HG03066 (cell line): ENCODE measurements around the gene RPS6KL1.
A peak's percentile ranks its signal among the peaks of the same experiment; 100 is the strongest.

Source experiments
- ATAC-seq: cut with Tn5 transposase; IDR thresholded peaks from one replicate; pipeline ENCODE4 v1.9.1; 2021; ENCODE audit warnings: low read depth; ENCODE audit not compliant: unreplicated experiment

Gene RPS6KL1

DNA sequence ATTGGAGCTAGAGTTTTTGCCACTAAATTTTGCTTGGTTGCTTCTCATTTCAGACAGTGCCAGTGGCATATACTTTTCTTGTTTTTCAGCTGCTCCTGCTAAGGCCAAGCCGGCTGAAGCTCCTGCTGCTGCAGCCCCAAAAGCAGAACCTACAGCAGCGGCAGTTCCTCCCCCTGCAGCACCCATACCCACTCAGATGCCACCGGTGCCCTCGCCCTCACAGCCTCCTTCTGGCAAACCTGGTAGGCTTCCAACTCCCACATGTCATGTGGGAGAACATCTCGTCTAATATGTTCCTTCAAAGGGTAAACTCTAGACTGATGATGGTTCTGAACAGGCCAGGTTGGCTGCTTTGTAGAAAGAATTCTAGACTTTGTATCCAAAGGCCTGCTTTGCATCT lies 30.3 kb downstream of the RPS6KL1 start:
- ATAC-seq, result no peak

DNA sequence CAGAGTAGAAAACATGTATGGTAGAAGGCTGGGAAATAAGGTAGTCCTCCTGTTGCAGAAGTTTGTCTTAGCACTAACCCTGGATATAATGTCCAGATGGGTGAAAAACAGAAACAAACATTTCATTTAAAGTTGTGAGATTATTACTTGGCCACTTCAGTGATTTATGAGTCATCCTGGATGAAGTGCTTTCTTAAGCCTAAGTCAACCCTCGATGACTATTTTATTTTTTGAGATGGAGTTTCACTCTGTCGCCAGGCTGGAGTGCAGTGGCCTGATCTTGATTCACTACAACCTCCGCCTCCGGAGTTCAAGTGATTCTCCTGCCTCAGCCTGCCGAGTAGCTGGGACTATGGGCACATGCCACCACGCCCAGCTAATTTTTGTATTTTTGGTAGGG lies 31.2 kb downstream of the RPS6KL1 start:
- ATAC-seq, result no peak

DNA sequence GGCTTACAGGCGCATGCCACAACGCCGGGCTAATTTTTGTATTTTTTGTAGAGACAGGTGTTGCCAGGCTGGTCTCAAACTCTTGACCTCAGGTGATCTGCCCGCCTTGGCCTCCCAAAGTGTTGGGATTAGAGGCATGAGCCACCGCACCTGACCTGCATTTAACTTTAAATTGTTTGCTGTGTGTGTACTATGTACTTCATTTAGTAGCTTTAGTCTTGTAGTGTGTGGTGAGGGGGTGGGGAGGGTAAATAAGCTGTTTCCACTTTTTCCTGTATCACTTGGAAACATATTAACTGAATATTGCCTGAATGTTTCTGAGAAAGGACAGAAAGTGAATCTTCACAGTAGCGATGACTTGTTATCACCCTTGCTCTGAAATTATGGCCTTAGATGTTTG lies 32.8 kb downstream of the RPS6KL1 start:
- ATAC-seq, result no peak

DNA sequence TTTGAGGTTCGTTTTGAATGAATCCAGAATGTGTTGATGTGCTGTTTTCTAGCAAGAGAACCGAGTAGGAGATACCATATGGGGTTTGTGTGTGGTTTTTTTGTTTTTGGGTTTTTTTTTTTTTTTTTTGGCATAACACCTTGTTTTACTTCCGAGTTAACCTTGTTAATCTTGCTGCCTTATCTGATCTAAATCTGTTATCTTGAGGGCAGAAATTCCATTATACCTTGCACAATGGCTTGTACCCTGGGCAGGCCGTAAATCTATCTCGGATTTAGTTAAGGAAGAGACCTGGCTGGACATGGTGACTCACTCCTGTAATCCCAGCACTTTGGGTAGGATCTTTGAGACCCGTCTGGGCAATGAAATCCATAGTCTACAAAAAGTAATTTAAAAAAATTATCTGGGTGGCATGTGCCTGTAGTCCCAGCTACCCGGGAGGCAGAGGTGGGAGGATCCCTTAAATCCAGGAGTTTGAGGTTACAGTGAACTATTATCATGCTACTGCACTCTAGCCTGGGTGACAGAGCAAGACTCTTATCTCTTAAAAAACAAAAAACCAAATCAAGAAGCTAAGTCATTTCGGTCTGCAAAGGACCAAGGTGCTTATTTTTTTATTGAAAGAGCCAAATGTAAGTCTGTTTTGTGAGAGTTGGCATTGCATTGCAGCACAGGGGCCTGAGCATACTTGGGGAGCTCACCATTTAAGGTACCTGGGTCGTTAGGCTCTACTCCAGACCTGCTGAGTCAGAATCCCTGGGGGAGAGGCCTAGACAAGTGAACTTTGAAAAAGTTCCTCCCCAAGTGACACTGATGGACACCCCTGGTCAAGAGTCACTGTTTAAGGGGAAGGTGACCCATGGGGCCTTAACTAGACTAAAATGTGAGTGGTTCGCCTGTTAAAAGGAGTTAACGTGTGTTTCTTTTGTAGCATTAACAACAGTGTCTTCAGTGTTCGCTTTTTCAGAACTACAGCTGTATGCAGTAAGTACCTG lies 34.6 kb downstream of the RPS6KL1 start:
- no peak for ATAC-seq

DNA sequence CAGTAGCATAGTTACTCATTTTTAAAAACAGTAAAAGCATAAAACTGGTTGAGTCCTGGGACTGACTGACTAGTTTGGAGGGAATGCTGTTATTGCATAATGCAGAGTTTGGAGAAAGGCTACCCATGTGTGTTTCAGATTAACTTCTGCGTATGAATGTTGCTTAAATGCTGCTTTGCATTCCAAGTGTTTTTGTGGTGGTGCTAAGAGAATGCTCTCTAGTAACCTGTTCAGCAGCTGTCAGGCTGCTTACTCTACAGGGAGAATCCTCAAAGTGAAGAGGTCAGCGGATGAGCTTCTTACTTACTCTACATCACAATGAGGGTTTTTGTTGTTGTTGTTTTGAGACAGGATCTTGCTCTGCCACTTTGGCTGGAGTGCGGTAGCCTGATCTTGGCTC lies 37.1 kb downstream of the RPS6KL1 start:
- no peak for ATAC-seq

DNA sequence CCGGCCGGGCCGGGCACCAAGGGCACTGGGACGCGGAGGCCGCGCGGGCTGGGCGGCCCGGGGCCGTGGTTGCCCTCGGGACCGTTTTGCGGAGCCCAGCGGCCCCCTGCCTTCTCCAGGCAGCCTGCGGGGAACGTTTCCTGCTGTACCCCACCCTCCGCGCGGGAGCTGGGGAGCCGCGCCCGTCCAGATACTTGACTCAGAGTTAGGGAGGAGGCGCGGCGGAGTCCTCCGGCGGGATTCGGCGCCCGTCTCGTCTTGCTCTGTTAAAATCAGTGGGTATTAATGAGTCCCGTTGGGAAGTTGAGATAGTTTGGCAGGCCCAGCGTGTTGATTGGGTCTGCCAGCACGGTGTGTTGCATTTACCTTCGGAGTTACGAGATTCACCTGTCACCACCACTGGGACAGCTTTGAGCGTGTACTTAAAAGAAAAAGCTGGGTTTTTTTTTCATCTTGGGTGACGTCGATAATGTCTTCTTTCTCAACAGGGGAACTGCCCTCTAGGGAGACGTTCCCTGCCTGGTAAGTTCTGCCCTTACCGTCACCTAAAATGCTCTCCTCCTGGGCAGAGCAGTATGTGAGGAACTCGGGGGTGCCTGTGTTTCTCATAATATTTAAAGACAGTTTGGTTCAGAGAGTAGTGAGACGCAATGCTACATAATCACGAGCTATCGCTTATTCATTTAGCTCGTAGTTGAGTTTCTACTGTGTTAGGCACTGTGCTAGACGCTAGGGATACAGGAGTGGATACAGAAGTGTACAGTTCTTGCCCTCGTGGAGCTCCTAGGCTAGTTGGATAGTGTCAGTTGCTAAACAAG lies 40.7 kb downstream of the RPS6KL1 start:
- ATAC-seq, result peak; percentile 26

DNA sequence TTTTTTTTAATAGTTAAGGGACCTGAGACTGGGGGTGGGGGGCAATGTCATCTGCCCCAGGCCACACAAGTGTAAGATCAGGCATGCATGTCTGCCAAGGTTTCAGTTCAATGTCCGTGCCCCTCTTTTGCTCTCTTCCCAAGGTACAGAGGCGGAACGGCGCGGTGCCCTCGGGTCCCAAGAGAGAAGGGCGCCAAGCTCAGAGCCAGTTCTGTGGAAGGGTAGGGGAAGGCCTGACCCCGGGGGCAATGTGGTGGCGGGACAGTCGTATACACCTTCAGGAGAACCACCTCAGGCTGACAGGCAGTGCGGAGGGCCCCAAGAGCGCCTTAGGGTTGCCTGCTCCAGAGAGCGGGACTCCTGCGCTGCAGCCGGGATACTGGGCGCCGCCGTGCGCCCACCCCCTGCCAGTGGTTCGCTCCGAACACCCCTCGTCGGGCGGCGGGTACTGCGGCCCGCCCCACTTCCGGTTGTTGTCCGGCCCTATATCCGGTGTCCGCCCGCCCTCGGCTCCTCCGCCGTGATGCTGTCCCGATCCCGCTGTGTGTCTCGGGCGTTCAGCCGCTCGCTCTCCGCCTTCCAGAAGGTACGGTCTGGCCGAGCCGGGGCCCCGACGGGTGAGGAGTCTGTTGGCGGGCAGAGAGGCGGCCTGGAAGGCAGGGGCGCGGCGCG lies 41.5 kb downstream of the RPS6KL1 start, which contains the start of gene DLST:
Gene DLST (plus strand): TSS at position 486 of the 672 bp plus-strand sequence. CDS start 38 bp downstream, at position 524.
- ATAC-seq, result peak; percentile 94

DNA sequence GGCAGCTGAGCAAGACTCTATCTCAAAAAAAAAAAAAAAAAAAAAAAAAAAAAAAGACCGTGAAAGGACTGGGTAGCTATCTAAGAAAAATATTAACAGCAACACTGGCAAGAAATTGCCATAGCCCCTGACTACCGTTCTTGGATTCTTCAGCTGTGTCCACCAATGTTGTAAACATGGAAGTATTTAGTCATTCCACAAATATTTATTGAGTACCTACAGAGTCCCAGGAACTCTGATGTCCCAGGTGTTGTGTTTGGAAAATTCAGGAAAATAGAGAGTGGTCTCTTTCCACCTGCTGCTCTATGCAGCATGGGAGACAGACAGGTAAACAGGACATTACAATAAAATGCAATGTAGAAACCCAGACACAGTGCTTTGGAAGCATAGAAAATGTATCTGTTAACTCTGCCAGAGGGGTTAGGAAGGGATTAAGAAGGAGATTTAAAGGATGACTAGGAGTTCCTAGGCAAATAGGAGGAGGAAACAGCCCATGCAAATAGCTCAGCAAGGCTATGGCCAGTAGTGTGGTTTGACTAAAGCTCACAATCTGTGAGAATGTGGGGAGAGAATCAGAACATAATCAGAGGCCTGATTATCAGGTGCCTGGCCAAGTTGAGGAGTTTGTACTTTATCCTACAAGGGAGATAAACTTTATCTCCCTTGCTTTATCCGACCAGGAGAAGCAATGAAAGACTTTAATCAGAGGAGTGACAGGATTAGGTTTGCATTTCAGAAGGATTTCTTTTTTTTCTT lies 43.5 kb downstream of the RPS6KL1 start:
- no peak for ATAC-seq

DNA sequence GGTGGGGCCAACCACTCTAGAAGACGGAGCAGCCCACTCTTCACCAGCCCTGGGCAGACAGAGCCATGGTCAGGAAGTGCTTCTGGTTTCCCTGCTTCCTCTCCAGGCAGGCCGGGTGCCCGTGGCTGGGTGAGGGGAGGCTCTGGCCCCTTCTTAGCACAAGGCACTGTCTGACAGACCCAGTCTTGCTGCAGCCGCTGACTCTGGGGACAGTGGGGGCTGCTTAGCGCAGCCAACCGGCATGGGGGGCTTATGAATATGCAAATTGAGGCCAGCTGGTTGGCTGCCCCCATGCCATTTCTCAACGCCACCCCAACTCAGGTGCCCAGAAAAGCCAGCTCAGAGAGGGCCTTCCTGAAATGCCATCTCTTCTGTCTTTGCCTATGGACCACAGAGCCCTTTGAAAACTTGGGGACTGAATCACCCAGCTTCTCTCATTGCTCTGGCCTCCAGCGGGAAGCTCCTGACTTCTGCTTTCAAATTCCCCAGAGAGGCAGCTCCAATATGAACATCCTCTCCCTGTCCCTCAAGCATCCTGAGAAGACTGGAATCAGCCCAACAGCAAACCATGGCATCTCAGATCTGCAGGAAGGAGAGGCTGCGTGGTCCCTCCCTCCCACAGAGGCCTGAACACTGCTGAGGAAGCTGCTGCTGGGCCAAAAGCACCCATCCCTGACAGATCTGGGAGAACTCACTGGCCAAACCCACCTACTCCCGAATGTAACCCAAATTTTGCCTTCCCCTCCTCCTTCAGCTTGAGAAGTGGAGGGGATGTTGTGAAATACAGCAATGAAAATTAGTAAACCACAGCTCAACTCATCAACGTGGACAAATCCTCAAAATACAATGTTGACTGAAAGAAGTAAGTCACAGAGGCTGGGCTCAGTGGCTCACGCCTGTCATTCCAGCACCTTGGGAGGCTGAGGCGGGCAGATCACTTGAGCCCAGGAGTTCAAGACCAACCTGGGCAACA lies 46.8 kb downstream of the RPS6KL1 start, which contains the start of gene PROX2:
Gene PROX2 (minus strand): TSS at position 205 of the 973 bp plus-strand sequence. CDS start 12,311 bp downstream, outside the sequence.
- ATAC-seq, result no peak

DNA sequence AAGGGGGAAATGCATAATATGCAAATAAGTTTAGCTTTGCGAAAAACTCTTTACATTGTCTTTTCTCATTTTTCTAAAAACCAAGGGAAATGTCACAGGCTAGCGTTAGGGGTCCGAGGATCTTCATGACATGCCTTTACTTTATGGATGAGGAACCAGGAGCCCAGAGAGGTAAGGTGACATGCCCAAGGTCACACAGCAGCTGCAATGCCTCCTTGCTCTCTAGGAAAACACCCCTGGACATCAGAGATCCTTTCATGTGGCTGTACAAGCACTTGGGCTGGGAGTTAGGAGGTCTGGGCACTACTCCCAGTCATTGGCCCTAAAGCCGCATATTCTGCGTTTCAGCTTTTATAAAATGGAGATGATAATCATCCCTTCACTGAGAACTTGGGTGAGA lies 47.9 kb downstream of the RPS6KL1 start:
- no peak for ATAC-seq

DNA sequence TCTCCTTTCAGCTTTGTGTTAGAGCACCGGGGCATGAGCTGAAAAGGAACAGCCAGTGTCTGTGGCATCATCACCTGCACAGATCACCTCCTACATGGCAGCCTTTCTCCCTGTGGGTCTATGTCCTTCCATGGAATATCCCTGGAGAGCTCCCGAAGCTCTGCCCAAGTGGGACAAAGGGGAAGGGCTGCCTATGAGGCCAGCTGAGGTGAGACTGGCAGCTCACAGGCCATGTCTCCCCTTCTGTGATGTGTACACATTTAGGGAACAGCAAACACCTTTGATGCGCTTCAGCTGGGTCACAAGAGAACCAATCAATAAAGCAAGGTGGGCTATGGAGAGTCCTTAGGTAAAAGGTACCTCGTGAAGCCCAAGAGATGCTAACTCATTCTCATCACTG lies 51.2 kb downstream of the RPS6KL1 start:
- ATAC-seq, result no peak

DNA sequence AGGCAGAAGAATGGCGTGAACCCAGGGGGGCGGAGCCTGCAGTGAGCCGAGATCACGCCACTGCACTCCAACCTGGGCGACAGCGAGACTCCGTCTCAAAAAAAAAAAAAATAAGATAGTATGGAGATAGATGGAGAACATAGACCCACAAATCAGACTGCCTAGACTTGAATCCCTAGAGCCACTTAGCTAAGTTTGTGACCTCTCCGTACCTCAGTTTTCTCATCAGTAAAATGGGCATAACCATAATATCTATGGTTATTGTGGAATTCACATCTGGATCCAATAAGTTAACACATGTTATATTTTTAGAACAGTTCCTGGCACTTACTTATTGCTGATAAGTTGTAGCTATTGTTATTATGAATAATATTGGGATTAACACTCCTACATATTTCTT lies 54.3 kb downstream of the RPS6KL1 start:
- no peak for ATAC-seq

DNA sequence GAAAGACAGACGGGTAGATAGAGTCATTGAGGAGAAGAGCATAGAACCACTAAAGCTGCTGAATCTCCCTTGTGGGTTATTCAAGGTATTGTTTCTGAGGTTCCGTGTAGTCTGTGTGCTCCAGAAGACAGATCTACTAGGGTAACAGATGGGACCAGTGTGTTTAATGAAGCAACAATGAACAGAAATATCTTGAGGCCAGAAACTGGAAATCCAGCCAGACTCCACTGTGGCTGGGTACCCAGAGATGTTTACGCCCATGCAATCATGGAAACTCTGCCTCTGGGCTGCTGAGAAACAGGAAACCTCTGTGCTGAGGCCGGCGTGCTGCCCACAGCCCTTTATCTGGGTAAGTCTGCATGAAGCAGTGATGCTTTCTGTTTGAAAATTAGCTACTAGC lies 55.4 kb downstream of the RPS6KL1 start:
- no peak for ATAC-seq

DNA sequence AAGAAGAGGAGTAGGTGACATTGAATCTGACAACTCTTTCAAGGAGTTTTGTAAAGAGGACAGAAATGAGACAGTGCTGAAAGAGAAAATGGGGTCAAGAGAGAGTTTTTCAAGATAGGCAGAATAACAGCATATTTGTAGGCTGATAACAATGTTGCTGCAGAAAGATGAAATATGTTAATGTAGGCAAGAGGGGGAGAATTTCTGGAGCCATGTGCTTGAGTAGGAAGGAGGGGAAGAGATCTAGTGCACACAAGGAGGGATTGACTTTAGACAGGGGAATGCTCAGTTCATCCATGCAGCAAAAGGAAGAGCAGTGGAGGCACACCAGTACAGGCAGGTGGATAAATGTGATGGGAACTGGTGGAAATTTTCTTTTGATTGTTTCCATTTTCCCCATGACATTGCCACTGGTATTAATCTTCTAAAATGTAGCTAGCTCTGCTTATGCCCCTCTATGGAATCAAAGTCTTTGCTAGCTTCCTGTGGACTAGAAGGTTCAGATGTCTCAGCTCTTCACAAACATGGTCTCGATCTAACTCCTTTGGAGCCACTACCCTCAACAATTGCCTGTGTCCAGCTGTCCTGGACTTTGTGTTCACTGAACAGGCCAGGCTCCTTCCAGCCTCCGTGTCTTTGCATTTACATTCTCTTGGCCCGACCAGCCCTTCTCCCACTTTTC lies 56.2 kb downstream of the RPS6KL1 start:
- no peak for ATAC-seq

DNA sequence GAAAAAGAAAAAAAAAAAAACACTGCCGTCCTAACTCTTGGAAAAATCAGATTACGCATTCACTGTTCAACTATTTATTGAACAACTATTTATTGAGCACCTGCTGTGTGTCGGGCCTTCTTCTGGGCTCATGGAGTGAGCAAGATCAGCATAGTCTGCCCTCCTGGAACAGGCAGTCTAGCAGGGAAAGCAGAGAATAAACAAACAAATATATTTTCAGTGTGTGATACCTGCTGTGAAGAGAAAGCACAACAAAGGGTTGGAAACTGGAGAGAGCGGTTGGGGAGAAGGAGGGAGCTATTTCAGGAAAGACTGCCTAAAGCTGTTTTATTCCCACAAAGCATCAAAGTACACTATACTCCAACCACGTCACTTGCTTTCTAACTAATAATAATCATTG lies 57.9 kb downstream of the RPS6KL1 start:
- ATAC-seq, result no peak

DNA sequence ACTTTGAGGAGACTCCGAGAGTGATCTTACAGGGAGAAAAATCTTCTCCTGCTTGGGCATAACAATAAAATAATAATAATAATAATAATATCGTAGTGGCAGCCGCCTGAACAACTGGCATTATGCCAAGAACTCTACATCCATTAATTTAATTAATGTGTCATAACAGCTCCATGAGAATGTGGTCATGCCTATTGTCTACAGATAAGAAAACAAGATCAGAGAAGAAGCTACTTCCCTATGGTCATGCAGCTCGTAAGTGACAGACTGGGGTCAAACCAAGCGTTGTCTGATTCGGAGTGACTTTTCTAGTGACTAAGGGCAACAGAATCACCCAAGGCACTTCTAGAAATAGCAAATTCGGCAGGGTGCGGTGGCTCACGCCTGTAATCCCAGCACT lies 58.9 kb downstream of the RPS6KL1 start:
- no peak for ATAC-seq

DNA sequence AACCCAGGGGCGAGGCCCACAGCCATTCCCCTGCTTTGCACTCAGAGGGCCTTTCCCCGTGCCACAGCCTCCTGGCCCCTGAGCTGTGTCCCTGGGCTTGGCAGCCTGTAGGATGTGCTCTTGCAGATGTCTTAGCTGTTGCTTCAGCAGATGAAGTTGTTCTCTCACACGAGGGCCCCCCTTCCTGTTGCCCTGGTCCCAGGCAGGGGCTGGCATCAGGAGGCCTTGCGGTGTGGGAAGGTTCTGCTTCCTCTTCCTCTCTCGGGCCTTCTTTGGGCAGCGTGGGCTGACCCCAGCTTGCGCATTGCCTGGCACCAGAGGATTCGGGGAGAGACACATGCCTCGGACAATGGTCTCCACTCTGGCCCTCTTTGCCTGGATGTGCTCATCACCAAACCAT lies 59.8 kb downstream of the RPS6KL1 start:
- no peak for ATAC-seq

DNA sequence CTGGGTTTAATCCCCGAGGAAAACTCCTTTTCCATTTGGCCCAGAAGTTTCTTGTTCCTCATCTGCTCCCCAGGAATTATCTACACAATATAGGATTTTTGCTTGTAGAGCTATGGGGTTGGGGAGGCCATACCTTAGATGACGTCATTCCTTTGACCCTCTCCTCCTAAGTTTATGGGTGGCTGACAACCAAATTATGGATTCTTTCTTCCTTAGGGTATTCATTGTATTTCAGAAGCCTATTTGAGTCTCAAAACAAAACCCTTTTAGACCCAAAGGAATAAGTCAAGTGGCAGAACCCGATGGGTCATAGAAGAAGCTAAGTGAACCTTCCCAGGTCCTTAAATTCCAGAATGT lies 61.3 kb downstream of the RPS6KL1 start:
- ATAC-seq, result no peak
